Vagina (tissue), 2 donors: ENCODE results near the gene CIDEB.

Source experiments
- CTCF ChIP-seq, 3 experiments: fragments of 450-650 bp in 2 of 3; fragments of 200-600 bp in 1 of 3; sonication (generic) in 1 of 3; IDR thresholded peaks; one replicate each; pipeline ENCODE4 v1.5.1; 2017 to 2019; ENCODE audit warnings: antibody characterized with exemption in 3 of 3, mild to moderate bottlenecking in 2 of 3, moderate library complexity in 2 of 3
- POLR2A ChIP-seq, 2 donors: fragments of 450-650 bp; IDR thresholded peaks; one replicate each; pipeline ENCODE4 v1.6.1; 2017; ENCODE audit warnings: antibody characterized with exemption in 2 of 2, mild to moderate bottlenecking in 2 of 2, moderate library complexity in 2 of 2

- TF ChIP-seq CTCF (IDR thresholded peaks at IDR 0.05) = no peak
- no peak for TF ChIP-seq POLR2A (IDR thresholded peaks at IDR 0.05)
Observed at GRCh38 chr14:24278424-24278823, 29.4 kb downstream of the CIDEB start.
